Activated CD8-positive, alpha-beta memory T cell treated with anti-CD3 and anti-CD28 coated beads for 48 hours (primary cell): Measurements from ENCODE around the gene TRIM25.

ENCODE experiments used
- DNase-seq, 3 experiments: peaks; one replicate each; pipeline ENCODE4 v3.0.0-alpha.2; 2020; ENCODE audit warnings: low read depth in 2 of 3, low spot score in 2 of 3

The TRIM25 gene

GRCh38 chr17:56867948-56868376 lies 45.9 kb downstream of the TRIM25 start:
- no peak for DNase-seq

DNA sequence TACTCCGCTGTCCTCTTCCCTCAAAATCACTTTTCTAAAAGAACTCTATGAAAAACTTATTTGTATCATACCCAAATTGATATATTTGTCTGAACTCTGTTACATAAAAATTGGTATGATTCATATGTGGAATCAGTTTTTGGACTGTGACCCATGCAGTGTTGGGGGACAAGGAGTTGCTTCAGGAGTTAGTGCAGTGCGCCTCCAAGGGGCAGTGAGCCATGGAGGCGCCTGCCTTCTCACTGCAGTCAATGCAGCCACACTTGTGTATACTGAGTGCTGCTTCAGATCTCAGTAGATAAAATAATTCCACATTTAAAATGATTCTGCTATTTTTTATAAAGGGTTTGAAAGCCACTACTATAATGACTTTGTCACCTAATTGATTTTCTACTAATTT lies 47.4 kb downstream of the TRIM25 start:
- DNase-seq: no peak

DNA sequence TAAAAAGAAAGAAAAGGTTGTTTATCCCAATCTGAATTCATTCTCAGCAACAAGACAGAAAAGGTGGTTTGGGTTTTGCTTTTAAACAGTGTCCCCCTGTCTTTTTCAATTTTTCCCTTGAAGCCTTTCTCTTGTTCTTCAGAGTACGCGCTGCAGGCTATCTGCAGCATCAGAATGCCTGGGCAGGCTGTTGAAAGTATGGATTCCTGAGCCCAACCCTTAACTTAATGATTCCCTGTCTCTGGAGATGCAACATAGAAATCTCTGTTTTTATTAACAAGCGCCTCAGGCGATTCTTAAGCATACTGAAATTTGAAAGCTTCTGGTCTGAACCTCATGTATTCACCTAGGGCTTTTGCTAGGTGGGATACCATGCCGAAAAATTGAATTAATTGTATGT lies 47.8 kb downstream of the TRIM25 start:
- no peak for DNase-seq

GRCh38 chr17:56863974-56864373 lies 49.9 kb downstream of the TRIM25 start:
- no peak for DNase-seq

DNA sequence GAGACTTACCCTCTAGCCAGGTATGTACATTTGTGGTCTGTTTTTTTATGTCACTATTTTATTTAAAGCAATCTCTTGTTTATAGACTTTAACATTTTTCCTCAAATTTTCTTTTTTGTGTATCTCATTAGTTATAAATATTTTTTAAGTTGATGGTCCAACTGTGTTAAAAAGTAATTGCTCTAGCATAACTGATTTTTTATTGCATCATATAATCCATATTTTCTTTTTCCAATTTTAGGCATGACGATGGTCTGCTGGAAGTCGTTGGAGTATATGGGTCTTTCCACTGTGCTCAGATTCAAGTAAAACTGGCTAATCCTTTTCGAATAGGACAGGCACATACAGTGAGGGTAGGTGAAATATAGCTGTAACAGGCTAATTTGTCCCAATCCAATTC lies 52.0 kb downstream of the TRIM25 start:
- DNase-seq: no peak

DNA sequence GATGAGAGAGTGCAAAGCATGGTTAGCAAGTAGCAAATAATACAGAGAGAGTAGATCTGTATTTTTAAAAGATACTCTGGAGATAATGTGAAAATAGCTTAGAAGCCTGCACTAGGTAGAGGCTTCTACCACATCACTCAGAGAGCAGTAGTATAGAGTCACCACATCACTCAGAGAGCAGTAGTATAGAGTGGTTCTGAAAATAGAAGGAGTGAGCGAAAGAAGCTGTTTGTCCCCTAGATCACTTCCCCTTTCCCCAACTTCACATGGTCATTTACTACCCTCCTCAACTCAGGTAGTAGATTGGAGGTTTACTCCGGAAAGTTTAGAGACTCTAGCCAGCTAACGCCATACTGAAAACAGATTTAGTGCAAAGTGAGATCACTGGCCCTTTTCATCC lies 62.8 kb downstream of the TRIM25 start:
- DNase-seq: no peak

- DNase-seq: no peak
These were observed 63.3 kb downstream of the TRIM25 start for GRCh38 chr17:56850591-56850990.

DNA sequence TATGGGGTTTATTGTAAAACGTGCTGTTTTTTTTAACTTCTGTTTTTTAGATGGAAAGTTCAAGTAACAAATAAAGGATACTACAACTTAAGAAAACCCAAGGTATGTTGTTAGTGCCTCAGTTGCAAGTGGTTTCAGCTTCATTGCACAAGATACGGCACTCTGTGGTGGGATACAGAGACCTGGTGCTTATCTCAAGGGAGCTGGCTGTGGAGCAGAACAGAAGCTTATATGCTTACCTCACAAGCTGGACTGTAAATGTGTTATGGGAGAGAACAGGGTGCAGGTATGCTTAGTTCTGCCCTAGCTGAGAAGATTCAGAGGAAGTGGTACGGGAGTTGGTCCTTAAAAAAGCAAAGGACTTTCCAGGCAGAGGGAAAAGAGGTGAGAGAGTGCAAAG lies 64.7 kb downstream of the TRIM25 start:
- DNase-seq: no peak

DNA sequence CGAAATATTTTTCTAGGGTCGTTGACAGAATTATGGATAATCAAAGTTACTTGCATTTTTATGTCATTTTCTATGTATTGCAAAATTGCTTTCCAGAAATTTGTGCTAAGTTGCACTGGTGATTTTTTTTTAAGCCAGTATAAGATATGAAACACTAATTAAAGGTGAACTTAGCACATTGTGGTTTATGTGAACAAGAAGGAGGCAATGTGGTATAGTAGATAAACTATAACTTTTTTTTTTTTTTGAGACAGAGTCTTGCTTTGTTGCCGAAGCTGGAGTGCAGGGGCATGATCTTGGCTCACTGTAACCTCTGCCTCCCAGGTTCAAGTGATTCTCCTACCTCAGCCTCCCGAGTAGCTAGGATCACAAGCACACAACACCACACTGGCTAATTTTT lies 66.7 kb downstream of the TRIM25 start:
- no peak for DNase-seq

DNA sequence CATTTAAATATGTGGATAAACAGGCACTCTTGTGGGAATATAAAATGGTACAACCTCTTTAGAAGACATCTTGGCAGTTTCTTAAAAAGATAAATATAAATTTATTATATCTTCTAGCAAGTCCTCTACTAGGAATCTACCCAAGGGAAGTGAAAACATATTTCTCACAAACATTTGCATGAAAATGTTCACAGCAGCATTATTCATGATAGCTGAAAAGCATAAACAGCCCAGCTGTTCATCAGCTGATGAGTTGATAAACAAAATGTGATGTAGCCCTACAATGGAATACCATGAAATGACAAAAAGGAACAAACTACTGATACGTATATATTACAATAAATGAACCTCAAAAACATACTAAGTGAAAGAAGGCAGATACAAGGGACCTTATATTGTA lies 67.9 kb downstream of the TRIM25 start:
- no peak for DNase-seq

GRCh38 chr17:56842577-56842976 lies 71.3 kb downstream of the TRIM25 start:
- no peak for DNase-seq

DNA sequence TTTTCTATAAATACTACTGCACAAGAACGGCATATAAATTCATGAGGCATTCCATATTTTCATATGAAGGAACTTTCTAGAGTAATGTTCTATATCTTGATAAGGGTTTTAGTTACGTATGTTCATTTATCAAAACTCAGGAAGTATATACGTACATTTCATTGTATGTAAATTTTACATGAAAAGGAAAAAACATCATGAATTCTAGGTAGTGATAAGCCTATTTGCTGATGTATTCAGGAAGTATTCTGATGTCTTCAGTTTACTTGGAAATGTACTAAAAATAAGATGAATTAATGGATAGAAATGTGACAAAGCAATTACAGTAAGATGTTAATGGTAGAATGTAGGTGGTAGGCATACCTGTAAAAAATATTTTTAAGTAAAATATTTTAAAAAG lies 75.2 kb downstream of the TRIM25 start:
- DNase-seq: no peak
